Activated CD8-positive, alpha-beta memory T cell treated with anti-CD3 and anti-CD28 coated beads for 1 hour (primary cell): ENCODE measurements around the gene SRR.
A peak's percentile ranks its signal among the peaks of the same experiment; 100 is the strongest.
"Not testable (repeated sequence)": the region's sequence is repeated elsewhere in the genome, so short reads cannot be mapped to it uniquely, and the experiment has no call there.

ENCODE experiments used
- DNase-seq, 2 donors: peaks; one replicate each; pipeline ENCODE4 v3.0.0-alpha.2; 2020; ENCODE audit warnings: low read depth in 1 of 2; ENCODE audit errors: extremely low read depth in 1 of 2

The SRR gene

GRCh38 chr17:2303204-2304188 is at the start of gene SRR, which contains the start of gene SMG6:
Gene SRR (plus strand): TSS chr17:2303950. CDS start chr17:2315561, 11,611 bp downstream.
Gene SMG6 (minus strand): TSS chr17:2303785. CDS start chr17:2303720, 65 bp downstream.
- peak; percentile 84 to 93 for DNase-seq

GRCh38 chr17:2258830-2259229 is 44.9 kb upstream of the SRR start:
- DNase-seq: not testable (repeated sequence)

- peak; percentile 21 to 27 for DNase-seq
Observed at GRCh38 chr17:2259769-2260536, 43.8 kb upstream of the SRR start.

- no peak for DNase-seq
Observed at GRCh38 chr17:2262135-2262587, 41.6 kb upstream of the SRR start.

- no peak for DNase-seq
Observed at GRCh38 chr17:2263183-2264066, 40.3 kb upstream of the SRR start.

GRCh38 chr17:2264067-2264860 is 39.5 kb upstream of the SRR start:
- no peak for DNase-seq

GRCh38 chr17:2265166-2265565 is 38.6 kb upstream of the SRR start:
- not testable (repeated sequence) for DNase-seq

GRCh38 chr17:2266045-2266864 is 37.5 kb upstream of the SRR start:
- peak; percentile 67 to 74 for DNase-seq

GRCh38 chr17:2266865-2267228 is 36.9 kb upstream of the SRR start:
- no peak for DNase-seq

GRCh38 chr17:2267354-2267753 is 36.4 kb upstream of the SRR start:
- no peak for DNase-seq

- DNase-seq: no peak
Observed at GRCh38 chr17:2271985-2272702, 31.6 kb upstream of the SRR start.

GRCh38 chr17:2274414-2274813 is 29.3 kb upstream of the SRR start:
- DNase-seq: no peak

- no peak for DNase-seq
Observed at GRCh38 chr17:2275722-2276121, 28.0 kb upstream of the SRR start.

- no peak for DNase-seq
Observed at GRCh38 chr17:2277429-2278170, 26.1 kb upstream of the SRR start.

- no peak for DNase-seq
Observed at GRCh38 chr17:2279707-2280106, 24.0 kb upstream of the SRR start.

- DNase-seq: no peak
Observed at GRCh38 chr17:2282297-2282873, 21.4 kb upstream of the SRR start.

- DNase-seq: no peak
Observed at GRCh38 chr17:2283302-2283701, 20.4 kb upstream of the SRR start.
